Upper lobe of left lung (tissue), 6 donors: ENCODE data around the gene NEO1. TPM values are rescaled to one million over a fixed set of nuclear protein-coding genes. Genes with fewer than 3 reads are reported as not detected.
A peak's percentile ranks its signal among the peaks of the same experiment; 100 is the strongest.

Experiments used
- ATAC-seq, 2 donors: fragments of 200-7000 bp; cut with Tn5 transposase; one replicate each; pipeline ENCODE4 v1.9.1; 2022; ENCODE audit warnings: mild to moderate bottlenecking in 2 of 2, moderate library complexity in 2 of 2; ENCODE audit not compliant: low FRiP score in 2 of 2
- DNase-seq, 2 donors: peaks; one replicate each; pipeline ENCODE4 v3.0.0-alpha.2; 2019 to 2020
- H3K27ac ChIP-seq, 4 donors: fragments of 200-600 bp; sonication (generic); one replicate each; pipeline ENCODE4 v1.5.1; 2016 to 2019
- H3K27me3 ChIP-seq, 4 donors: fragments of 200-600 bp; sonication (generic); one replicate each; pipeline ENCODE4 v1.5.1; 2017 to 2019
- H3K36me3 ChIP-seq, 4 donors: fragments of 200-600 bp; sonication (generic); one replicate each; pipeline ENCODE4 v1.5.1; 2016 to 2019
- H3K4me1 ChIP-seq, 4 donors: fragments of 200-600 bp; sonication (generic); one replicate each; pipeline ENCODE4 v1.5.1; 2018 to 2019
- H3K4me3 ChIP-seq, 4 donors: fragments of 200-600 bp; sonication (generic); one replicate each; pipeline ENCODE4 v1.5.1; 2017 to 2019; ENCODE audit warnings: mild to moderate bottlenecking in 2 of 4, moderate library complexity in 1 of 4
- H3K9me3 ChIP-seq, 4 donors: fragments of 200-600 bp; sonication (generic); one replicate each; pipeline ENCODE4 v1.5.1; 2018 to 2019
- EP300 ChIP-seq, 4 donors: sonication (generic); formaldehyde crosslinking; IDR thresholded peaks; one replicate each; pipeline ENCODE4 v1.5.1; 2017; ENCODE audit warnings: antibody characterized with exemption in 4 of 4, control low read depth in 2 of 4
- POLR2A ChIP-seq, 4 donors: fragments of 450-650 bp; IDR thresholded peaks; one replicate each; pipeline ENCODE4 v1.5.1; 2016 to 2017; ENCODE audit warnings: antibody characterized with exemption in 4 of 4, mild to moderate bottlenecking in 2 of 4
- POLR2AphosphoS5 ChIP-seq, 2 donors: sonication (generic); formaldehyde crosslinking; IDR thresholded peaks; one replicate each; pipeline ENCODE4 v1.5.1; 2017; ENCODE audit warnings: antibody characterized with exemption in 2 of 2
- WGBS, 2 donors: methylation state at CpG; one replicate each; pipeline ENCODE4 v1.1.5; 2017 to 2018; 5-methylcytosine and 5-hydroxymethylcytosine counted together
- total RNA-seq, 6 donors: library from RNA; depleted of rRNA in 4 of 6; stranded (reverse); fragments of >200 nt in 4 of 6; gene quantifications; one replicate each; pipeline versions ENCODE4 v1.1.0 to v1.2.1, GENCODE V29; 2016 to 2021
- TF ChIP-seq, protein P1 (sequence below), 6 experiments: fragments of 450-650 bp in 4 of 6; fragments of 200-600 bp in 2 of 6; sonication (generic) in 2 of 6; IDR thresholded peaks; one replicate each; pipeline ENCODE4 v1.5.1; 2016 to 2019; ENCODE audit warnings: antibody characterized with exemption in 6 of 6
- donor health status: DM: no; HTN: no; CAD: no; lungs with moderate emphysema.
- donor health status: DM: no; HTN: yes; CAD: no; lungs with severe emphysema.

The NEO1 gene
- total RNA-seq, 6 donors from 2014 or later: 14.7 to 37.5 (median 28.2) TPM

DNA sequence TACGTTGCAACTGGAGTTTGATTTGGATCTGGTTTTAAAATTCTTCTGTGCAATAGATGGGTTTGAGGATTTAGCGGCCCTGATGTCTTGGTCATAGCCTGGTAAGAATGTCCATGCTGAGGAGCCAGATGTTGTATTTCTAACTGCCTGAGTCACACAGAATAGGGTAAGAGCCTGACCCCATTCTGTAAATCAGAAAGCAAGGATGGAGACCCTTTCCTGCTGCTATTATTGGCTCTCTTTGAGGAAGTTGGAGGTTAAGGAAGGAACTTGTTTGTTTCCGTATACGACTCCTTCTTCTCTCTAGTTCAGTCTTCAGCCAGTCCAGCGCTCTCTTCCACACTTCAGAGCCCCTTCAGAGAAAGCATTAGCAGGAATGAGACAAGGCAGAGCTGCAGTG lies 251.4 kb downstream of the NEO1 start:
- no peak for DNase-seq
- Histone ChIP-seq H3K4me3 (no peak overlapping the region), H3K9me3 (no peaks in the 10 kb centered on the region), H3K27me3 (no peaks in the 10 kb centered on the region), H3K27ac (peak overlapping the region in 1 of 4 donors; percentile 24), H3K36me3 (peaks cover 5 to 60% (median 37%) of the 10 kb centered on the region in 4 donors), H3K4me1 (peaks cover 0 to 1% (median 0%) of the 10 kb centered on the region in 4 donors)
- TF ChIP-seq, protein P1, sequence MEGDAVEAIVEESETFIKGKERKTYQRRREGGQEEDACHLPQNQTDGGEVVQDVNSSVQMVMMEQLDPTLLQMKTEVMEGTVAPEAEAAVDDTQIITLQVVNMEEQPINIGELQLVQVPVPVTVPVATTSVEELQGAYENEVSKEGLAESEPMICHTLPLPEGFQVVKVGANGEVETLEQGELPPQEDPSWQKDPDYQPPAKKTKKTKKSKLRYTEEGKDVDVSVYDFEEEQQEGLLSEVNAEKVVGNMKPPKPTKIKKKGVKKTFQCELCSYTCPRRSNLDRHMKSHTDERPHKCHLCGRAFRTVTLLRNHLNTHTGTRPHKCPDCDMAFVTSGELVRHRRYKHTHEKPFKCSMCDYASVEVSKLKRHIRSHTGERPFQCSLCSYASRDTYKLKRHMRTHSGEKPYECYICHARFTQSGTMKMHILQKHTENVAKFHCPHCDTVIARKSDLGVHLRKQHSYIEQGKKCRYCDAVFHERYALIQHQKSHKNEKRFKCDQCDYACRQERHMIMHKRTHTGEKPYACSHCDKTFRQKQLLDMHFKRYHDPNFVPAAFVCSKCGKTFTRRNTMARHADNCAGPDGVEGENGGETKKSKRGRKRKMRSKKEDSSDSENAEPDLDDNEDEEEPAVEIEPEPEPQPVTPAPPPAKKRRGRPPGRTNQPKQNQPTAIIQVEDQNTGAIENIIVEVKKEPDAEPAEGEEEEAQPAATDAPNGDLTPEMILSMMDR (IDR thresholded peaks at IDR 0.05): no peak
- no peak for TF ChIP-seq EP300 (IDR thresholded peaks at IDR 0.05)
- no peak for TF ChIP-seq POLR2AphosphoS5 (IDR thresholded peaks at IDR 0.05)
- no peak for TF ChIP-seq POLR2A (IDR thresholded peaks at IDR 0.05)
- ATAC-seq: no peak
- 72 to 75% methylated on average over 5 of the region's 5 CpGs for WGBS, 2 donors

DNA sequence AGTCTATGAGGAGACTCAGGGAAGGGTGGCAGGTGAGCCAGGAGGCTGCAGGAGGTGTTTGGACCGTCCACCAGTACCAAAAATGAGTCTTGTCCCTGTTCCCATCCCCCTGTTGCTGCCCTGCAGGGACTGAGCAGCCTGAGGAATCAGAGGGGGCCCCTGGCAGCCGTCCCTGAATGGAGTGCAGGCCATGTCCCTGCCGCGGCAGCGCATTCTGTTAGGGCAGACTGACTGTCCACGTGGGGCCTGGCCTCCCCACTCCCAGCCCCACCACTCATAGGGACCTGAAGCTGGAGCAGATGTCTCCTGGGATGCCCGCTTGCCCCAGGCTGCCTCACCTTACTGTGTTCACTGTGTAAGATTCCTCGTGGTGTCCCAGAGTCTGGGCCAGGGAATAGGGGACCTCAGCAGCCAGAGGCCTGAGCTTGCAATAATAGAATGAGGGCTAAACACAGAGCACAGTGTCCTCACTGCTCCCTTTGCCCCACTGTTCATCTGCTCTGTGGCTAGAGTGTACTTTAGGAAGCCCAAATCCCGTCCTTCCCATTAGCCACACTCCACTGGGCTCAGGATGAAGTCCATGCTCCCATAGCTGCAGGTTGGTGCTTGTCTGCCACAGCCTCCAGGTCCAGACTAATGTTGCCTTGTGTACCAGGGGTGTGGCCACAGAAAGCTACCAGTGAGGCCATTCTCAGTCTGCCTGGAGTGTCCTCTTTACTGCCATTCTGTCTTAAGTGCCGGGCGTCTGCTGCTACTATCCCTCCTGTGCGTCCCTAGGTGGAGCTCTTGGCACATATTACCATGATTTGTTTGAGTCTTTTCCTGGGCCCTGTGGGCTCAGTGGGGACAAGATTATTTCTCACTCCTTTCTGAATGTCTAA lies 253.3 kb downstream of the NEO1 start:
- Histone ChIP-seq H3K27me3 (no peaks in the 10 kb centered on the region), H3K4me3 (no peak overlapping the region), H3K9me3 (no peaks in the 10 kb centered on the region), H3K4me1 (no peaks in the 10 kb centered on the region), H3K36me3 (peaks cover 4 to 42% (median 31%) of the 10 kb centered on the region in 4 donors), H3K27ac (no peak overlapping the region)
- no peak for TF ChIP-seq POLR2AphosphoS5 (IDR thresholded peaks at IDR 0.05)
- TF ChIP-seq, protein P1 (IDR thresholded peaks at IDR 0.05): peak in 4 of 6 experiments; percentile 17 to 38 (median 30)
- DNase-seq: peak in 1 of 2 donors; percentile 59
- peak; percentile 52 to 73 for ATAC-seq
- 57 to 78% methylated on average over 5 to 11 of the region's 12 CpGs for WGBS, 2 donors

DNA sequence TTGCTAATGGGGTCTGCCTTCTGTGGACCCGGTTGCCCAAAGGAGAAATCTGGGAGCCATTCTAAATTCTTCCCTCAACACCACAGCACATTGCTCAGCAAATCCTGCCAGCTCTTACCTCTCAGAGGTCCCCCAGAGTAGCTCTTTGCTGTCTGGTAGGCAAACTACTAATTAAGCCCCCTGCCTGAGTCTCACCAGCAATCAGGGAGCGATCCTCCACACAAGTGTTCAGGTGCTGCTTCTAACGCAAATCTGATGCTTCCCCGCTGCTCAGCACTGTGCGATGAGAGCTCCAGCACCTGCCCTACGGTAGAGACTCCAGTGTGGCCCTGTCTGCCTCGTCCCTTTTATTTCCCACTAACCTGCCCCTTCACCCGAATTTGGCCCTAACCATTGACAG lies 256.0 kb downstream of the NEO1 start:
- no peak for ATAC-seq
- no peaks in the 10 kb centered on the region for H3K4me1 ChIP-seq
- DNase-seq: no peak
- H3K27me3 ChIP-seq: no peaks in the 10 kb centered on the region
- no peak overlapping the region for H3K27ac ChIP-seq
- H3K36me3 ChIP-seq: peaks cover 4 to 15% (median 8%) of the 10 kb centered on the region in 4 donors
- no peaks in the 10 kb centered on the region for H3K9me3 ChIP-seq
- H3K4me3 ChIP-seq: no peak overlapping the region
- 93% methylated on average over 8 of the region's 8 CpGs for WGBS, 2 donors
- TF ChIP-seq, protein P1 (IDR thresholded peaks at IDR 0.05): no peak
- TF ChIP-seq EP300 (IDR thresholded peaks at IDR 0.05): no peak
- no peak for TF ChIP-seq POLR2AphosphoS5 (IDR thresholded peaks at IDR 0.05)
- TF ChIP-seq POLR2A (IDR thresholded peaks at IDR 0.05): no peak

DNA sequence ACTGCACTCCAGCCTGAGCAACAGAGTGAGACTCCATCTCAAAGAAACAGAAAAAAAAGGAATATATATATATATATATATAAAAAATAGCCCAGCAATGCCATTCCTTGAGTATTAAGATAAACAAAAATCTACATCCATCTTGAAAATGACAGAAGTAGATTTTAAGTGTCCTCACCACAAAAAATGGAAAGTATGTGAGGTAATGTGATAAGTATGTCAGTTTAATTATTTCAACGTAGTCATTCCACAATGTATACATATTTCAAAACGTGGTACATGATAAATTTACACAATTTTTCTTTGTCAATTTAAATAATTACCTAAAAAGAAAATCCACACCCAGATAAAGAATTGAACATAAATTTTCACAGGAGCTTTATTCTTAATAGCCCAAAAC lies 261.6 kb downstream of the NEO1 start:
- WGBS, 2 donors: 41 to 47% methylated on average over 2 of the region's 2 CpGs
- no peak overlapping the region for H3K27ac ChIP-seq
- peaks cover 0 to 4% (median 0%) of the 10 kb centered on the region in 4 donors for H3K27me3 ChIP-seq
- no peaks in the 10 kb centered on the region for H3K36me3 ChIP-seq
- H3K9me3 ChIP-seq: no peaks in the 10 kb centered on the region
- no peak for TF ChIP-seq POLR2A (IDR thresholded peaks at IDR 0.05)
- TF ChIP-seq POLR2AphosphoS5 (IDR thresholded peaks at IDR 0.05): no peak
- TF ChIP-seq EP300 (IDR thresholded peaks at IDR 0.05): no peak
- TF ChIP-seq, protein P1 (IDR thresholded peaks at IDR 0.05): no peak
- DNase-seq: no peak
- ATAC-seq: no peak
- no peak overlapping the region for H3K4me3 ChIP-seq
- no peaks in the 10 kb centered on the region for H3K4me1 ChIP-seq
